HG02973 (cell line): ENCODE measurements around the gene FBXO46.
"Not testable (repeated sequence)": the region's sequence is repeated elsewhere in the genome, so short reads cannot be mapped to it uniquely, and the experiment has no call there.

Experiments
- ATAC-seq: cut with Tn5 transposase; IDR thresholded peaks from one replicate; pipeline ENCODE4 v1.9.1; 2021; ENCODE audit warnings: moderate library complexity; ENCODE audit not compliant: unreplicated experiment

FBXO46 gene

DNA sequence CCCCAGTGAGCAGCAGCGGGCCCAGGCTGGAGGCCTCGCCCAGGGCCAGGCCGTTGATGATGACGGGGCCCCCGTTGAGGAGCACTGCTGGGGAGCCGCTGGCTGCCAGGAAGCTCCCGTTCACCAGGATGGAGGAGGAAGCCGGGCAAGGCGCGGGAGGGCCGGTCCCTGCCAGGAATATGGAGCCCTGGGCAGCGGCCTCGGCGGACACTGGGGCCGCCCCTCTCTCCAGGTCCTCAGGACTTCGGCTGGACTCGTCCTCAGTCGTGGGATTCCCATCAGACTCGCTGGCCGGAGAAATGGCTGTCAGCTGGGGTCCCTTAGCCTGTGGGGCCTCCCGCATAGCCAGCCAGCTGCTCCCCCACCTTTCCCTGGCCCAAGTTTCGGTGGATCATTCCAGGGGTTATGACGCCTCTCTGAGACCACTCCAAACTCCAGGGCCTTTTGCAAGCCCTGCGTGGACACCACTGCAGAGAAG, 36.2 kb upstream of the FBXO46 start:
- no peak for ATAC-seq

- ATAC-seq = no peak
Observed at GRCh38 chr19:45766296-45766868, 35.7 kb upstream of the FBXO46 start.

DNA sequence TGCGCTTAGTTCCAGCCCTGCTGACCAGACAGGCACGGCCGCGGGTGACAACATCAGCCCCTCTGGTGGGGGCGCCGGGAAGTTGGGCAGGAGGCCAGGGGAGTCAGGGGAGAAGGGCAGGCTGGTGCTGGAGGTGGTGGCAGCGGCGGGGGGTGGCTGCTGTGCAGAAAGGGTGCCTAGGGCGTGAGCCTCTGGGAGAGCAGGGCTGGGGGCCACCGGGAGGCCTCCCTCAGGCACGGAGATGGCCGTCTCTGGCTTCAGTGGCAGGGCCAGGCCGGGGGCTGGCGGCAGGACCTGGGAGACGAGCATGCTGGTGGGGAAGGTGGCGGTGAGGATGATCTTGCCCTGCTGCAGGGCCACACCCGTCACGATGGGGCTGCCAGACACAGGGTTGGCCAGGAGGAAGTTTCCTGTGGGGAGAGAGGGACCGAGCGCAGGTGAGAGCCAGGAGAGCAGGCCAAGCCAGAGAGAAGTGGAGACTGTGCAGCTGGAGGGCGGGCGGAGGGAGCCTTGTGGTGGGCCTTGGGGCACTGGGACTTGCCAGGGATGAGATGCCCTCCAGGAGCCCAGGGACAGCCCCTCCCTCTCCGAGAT, 35.1 kb upstream of the FBXO46 start:
- ATAC-seq = no peak

DNA sequence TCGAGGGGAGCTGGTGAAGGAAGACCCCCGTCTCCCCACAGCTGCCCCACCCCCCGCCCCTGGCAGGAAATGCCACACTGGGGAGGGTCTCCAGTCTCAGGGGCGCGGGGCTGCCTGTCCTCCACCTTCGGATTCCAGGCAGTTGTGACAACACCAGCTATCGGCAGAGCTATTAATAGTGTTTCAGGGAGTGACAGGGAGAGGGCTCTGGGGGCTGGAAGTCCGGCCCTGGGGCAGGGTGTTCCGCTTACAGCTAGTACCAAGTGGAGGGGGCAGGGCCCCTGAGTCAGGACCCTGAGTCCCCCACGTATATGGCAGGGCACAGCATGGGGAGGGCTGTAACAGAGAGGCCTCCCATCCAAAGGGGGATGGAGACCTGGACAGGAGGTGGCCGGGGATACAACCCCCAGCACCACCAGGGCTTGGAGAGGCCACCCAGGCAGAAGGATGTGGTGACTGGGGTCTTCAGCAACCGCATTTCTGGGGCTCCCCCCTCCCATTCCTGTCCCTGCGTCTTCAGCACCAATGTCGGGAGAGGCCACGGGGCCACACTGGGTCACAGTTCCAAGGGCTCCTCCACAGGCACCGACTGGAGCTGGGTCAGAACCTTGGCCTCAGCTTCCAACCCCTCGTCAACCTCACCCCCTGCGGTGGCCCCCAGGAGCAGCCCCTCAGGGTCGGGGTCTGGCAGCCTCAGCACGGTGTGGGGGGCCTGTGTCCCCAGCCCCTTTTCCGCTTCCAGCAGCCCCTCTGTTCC, 34.4 kb upstream of the FBXO46 start:
- ATAC-seq = no peak

- no peak for ATAC-seq
Observed at GRCh38 chr19:45764475-45764874, 33.8 kb upstream of the FBXO46 start.

DNA sequence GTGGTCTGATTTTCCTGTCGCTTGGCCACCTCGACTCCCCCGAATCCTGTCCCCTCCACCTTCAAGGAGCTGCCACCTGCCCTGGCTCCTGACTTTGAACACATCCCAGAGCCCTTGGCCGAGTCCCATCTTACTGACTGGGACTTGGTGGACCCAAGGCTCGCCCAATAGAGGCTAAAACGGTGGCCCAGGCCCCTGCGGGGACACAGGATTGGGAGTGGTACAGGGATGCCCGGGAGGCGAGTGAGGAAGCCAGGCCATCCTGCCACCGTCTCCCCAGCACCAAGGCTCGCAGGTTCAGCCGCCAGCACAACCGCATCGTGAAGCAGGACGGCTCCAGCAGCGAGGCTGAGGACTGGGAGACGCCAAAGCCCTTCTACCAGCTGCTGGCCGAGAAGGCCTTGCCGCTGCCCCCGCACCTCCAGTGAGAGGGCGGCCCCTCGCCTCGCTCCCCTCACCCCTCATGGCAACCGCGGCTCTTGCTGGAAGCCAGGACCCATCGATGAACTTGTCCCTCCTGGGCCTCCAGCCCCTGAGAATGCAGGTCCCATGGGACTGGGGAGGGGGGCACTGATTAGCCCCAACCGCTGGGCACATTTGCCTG, 33.1 kb upstream of the FBXO46 start:
- ATAC-seq = no peak

GRCh38 chr19:45762870-45763631, 32.4 kb upstream of the FBXO46 start:
- no peak for ATAC-seq

- no peak for ATAC-seq
Observed at GRCh38 chr19:45761714-45762113, 31.0 kb upstream of the FBXO46 start.

DNA sequence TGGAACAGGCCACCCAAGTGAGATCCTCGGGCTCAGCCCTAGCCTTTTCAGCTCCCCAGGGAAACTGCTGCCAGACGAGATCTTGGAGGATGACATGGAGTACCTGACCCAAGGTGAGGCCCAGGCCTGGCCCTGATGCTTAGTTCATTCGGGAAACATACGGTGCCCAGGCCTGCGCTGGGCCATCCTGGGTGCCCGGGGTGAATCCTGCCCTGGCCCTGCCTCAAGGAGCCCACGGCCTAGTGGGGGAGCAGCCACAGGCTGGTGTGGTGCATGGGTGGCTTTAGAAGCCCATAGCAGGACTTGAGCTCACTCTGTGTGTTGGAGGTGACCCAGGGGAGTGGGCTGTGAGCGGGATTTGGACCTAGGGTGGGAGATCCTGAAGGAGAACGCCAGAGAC, 28.2 kb upstream of the FBXO46 start:
- ATAC-seq = no peak

- no peak for ATAC-seq
Observed at GRCh38 chr19:45757695-45758094, 27.0 kb upstream of the FBXO46 start.

DNA sequence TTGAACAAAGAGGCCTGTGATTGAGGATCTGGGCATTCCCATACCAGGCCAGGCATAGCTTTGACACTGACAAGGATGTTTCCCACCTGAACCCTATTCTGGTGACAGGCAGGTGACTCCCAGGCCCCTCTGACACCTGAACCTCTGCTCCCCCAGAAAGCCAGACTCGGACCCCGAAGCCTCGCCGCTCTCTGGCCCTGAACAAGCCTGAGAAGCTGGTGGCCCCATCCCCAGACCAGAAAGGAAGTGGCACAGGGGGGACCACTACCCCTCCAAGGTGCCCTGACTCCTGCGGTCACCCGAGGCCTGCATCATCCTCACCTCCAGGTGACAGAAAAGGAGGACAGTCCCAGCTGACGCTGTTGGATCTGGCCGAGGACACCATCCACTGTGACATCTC, 23.6 kb upstream of the FBXO46 start:
- no peak for ATAC-seq

DNA sequence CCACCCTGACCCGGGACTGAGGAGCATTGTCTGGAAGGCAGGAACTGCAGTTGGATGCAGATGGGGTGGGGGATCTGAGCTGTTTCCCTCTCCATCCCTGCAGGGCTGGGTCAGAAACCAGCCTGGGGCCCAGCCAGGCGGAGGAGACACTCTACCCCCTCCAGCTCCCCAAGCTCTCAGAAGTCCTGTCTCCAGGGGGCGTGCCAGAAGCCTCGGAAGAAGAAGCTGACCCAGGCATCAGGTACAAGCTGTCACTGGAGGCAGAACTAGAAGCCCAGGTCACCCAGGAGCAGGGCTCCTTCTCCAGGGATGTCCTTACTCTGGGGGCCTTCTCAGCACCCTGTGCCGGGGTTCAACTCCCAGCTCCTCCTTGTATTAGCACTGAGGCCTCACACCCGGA, 22.9 kb upstream of the FBXO46 start:
- no peak for ATAC-seq

GRCh38 chr19:45752639-45753038, 21.9 kb upstream of the FBXO46 start:
- ATAC-seq = no peak

- ATAC-seq = not testable (repeated sequence)
Observed at GRCh38 chr19:45751483-45751882, 20.8 kb upstream of the FBXO46 start.

DNA sequence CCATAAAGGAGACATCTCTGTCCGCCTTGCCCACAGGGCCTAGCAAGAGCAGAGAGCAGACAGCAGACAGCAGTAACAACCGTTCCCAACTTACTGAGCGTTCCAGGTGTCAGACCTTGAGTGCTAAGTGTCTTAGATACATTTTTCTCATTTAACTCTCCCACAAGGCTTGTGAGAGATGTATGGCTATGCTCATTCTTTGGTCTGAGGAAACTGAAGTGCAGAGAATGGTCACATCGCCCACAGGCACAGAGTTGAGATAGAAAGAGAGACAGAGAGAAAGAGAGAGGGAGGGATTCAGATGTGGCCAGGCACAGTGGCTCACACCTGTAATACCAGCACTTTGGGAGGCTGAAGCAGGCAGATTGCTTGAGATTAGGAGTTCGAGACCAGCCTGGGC, 16.8 kb upstream of the FBXO46 start:
- ATAC-seq = no peak

DNA sequence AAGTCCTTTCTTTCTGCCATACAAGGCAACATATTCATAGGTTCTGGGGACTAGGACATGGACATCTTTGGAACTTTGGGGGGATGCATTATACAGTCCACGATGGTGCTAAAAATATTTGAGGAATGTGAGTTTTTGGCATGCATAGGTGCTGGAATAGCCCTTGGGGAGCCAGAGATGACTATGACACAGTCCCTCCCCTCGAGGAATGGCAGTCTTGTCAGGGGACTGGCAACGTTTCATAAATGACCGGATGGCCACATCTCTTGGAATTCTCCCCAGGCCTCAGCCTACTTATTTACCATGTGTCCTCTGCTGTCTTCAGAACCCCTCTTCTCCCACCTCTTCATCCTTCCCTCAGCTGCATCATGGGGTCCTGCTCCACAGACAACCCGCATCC, 16.2 kb upstream of the FBXO46 start:
- ATAC-seq = no peak

DNA sequence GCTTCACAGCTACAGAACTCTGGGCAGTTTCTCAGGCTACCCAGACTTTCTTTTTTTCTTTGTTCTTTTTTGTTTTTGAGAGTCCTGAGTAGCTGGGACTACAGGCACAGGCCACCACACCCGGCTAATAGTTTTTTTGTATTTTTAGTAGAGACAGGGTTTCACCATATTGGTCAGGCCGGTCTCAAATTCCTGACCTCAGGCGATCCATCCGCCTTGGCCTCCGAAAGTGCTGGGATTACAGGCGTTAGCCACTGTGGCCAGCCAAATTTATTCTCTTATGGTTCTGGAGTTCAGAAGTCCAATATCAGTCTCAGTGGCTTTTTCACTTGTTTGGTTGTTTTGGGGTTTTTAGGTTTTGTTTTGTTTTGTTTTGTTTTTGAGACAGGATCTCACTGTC, 14.9 kb upstream of the FBXO46 start:
- ATAC-seq = no peak

DNA sequence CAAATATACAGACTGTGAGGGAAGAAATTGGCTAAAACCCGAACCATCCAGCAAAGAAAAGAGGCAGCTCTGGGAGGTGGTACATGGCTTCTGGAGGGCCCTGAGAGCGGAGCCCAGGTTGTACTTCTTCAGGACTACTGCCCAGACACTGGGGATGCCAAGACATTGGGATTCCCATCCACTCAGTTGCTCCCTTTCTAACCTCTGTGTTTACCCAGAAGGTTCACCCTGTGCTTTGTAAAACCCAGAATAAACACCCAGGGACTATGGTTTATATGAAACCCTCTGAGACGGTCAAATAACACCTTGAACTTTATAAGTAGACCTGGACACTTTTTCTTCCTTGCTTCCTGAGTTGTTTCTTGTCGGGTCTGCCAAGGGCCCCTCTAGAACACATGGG, 12.3 kb upstream of the FBXO46 start:
- ATAC-seq = no peak

- no peak for ATAC-seq
Observed at GRCh38 chr19:45739498-45740439, 9.1 kb upstream of the FBXO46 start.

DNA sequence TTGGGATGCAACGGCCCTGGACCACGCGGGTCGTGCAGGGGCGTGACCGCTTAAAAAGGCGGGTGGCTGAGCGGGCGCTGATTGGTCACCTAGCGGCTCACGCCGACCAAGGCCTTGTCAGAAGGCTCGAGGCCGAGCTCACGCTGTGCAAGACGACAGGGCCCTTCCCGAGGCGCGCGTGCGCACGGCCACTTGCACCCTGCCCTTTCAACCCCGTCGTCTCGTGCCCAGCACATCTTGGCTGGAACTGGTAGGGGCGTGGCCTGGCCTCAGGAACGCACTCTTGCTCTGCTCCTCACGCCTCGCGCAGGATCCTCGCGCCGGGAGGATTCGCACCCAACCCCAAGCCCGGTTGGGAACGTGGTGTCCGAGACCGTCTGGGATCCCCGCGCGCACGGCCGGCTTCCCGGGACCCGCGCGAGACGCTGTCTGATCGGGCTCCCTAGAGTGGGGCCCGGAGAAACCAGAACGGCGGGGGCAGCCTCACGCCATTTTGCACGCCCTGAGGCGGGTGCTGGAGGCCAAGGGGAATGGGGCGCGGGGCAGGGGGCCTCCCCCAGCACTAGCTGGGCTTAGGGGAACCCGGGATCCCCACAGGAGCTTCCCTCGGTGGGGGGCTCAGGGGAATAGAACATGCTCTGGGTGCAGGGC, 2.6 kb upstream of the FBXO46 start, which contains the start of gene MEIOSIN:
Gene MEIOSIN (plus strand): TSS at position 280 of the 651 bp plus-strand sequence. CDS start 1,938 bp downstream, outside the sequence.
- no peak for ATAC-seq
